ENCODE measurements around the gene SYDE2.
"Not testable (repeated sequence)": the region's sequence is repeated elsewhere in the genome, so short reads cannot be mapped to it uniquely, and the experiment has no call there.

SYDE2 gene

DNA sequence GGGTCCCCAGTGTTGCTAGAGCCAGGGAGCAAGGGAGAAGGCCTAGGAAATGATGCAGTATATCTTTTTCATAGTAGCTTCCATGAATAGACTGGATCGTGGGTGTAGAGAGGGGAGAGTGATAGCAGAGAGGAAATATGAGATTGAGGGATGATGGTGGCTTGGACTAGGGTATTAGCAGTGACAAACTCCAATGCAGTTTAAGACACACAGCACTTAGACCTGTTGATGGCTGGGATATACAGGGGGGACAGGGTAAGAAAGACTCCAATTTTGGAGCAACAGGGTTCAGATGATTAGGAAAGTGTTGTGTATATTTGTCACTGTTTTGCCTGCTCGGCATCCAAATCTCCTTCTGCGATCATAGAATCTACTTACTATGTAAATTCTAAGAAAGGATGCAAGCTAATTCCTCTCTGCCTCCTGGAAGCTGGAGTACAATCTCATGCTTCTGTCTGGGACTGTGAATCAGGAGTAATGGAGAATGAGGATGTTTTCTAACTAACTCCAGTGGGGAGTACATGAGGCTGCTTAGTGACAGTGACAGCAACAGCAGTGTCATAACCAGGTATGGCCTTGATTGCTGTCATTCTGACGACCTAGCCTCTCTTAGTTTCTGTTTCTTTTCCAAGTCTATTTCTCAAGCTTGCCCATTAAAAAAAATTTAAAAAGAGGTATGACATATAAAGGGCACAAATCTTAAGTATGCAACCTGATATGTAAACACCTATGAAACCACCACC is 47.5 kb downstream of the SYDE2 start:
- no peak overlapping the region for H3K27ac ChIP-seq
- DNase-seq, result no peak
- no peaks in the 10 kb centered on the region for H3K27me3 ChIP-seq (replicated peaks)
- H3K4me3 ChIP-seq (ENCODE audit: low read depth, low read length), result no peak overlapping the region
- no peak for TF ChIP-seq CTCF (IDR thresholded peaks at IDR 0.05; ENCODE audit: low read depth, low read length, missing control alignments)
- no peaks in the 10 kb centered on the region for H3K36me3 ChIP-seq (replicated peaks)
- in situ Hi-C loops (cut with HindIII; ENCODE audit: low pct_ligation_motif_present, low sequenced_read_pairs), result no loop called here

DNA sequence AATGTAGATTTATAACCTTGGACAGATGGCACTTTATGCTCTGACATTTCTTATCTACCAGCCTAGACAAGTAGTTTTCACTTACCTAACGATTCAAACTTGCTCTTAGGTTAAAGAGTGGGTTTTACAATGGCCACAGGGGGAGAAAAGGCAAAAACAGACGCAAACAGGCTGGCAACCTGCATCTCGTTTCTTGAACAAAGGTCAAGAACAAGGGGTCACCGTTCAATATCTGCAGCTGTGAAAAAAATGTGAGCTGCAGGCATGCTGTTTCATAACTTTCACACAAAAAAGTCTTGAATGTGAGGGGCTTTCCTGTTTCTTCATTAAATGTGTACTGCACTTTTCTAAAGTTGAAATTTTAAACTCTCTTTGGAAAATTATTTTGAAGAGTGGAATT is 49.4 kb downstream of the SYDE2 start:
- Histone ChIP-seq H3K4me3 (ENCODE audit: low read depth, low read length) (no peak overlapping the region), H3K27ac (no peak overlapping the region), H3K27me3 (replicated peaks) (no peaks in the 10 kb centered on the region), H3K36me3 (replicated peaks) (no peaks in the 10 kb centered on the region)
- no peak for TF ChIP-seq CTCF (IDR thresholded peaks at IDR 0.05; ENCODE audit: low read depth, low read length, missing control alignments)
- DNase-seq, result no peak
- in situ Hi-C loops (cut with HindIII; ENCODE audit: low pct_ligation_motif_present, low sequenced_read_pairs), result no loop called here

GRCh38 chr1:85149805-85150204 is 51.0 kb downstream of the SYDE2 start:
- H3K36me3 ChIP-seq (replicated peaks), result no peaks in the 10 kb centered on the region
- no peak overlapping the region for H3K4me3 ChIP-seq (ENCODE audit: low read depth, low read length)
- H3K27ac ChIP-seq, result no peak overlapping the region
- no peak for DNase-seq
- no peak for TF ChIP-seq CTCF (IDR thresholded peaks at IDR 0.05; ENCODE audit: low read depth, low read length, missing control alignments)
- no peaks in the 10 kb centered on the region for H3K27me3 ChIP-seq (replicated peaks)
- in situ Hi-C loops (cut with HindIII; ENCODE audit: low pct_ligation_motif_present, low sequenced_read_pairs), result no loop called here

DNA sequence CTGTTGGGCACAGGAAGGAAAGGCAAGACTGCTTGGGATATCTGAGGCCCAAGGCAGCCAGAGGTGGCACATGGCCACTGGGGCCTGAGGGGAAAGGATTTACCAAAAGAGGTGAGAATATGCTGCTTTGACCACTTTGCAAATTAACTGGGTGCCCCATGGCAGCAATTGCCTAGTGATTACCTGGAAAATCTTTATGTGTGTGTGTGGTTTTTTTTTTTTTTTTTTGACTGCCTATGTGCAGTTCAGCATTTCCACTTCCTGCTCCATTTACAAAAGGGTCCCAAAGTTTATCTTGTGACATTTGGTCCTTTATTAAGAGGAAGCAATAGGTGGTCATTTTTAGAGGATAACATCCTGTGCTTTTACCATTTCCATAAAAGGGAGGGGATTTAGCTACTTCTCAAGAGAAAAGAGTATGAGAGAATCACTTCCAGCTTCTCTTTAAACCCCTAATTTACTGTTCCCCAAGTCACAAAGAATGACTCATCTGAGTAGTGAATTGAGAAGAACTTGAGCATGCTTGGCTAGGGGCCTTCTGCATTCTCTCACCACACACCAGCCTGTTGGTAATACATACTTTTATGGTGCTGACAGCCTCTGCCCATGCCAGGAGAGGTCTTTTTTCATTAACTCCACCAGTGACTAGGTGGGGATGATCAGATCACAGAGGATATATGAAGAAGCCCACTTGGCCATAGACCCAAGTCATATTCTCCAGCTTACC is 52.1 kb downstream of the SYDE2 start:
- no peak for TF ChIP-seq CTCF (IDR thresholded peaks at IDR 0.05; ENCODE audit: low read depth, low read length, missing control alignments)
- H3K4me3 ChIP-seq (ENCODE audit: low read depth, low read length), result no peak overlapping the region
- H3K27ac ChIP-seq, result no peak overlapping the region
- no peaks in the 10 kb centered on the region for H3K27me3 ChIP-seq (replicated peaks)
- no peaks in the 10 kb centered on the region for H3K36me3 ChIP-seq (replicated peaks)
- in situ Hi-C loops (cut with HindIII; ENCODE audit: low pct_ligation_motif_present, low sequenced_read_pairs), result no loop called here
- no peak for DNase-seq

DNA sequence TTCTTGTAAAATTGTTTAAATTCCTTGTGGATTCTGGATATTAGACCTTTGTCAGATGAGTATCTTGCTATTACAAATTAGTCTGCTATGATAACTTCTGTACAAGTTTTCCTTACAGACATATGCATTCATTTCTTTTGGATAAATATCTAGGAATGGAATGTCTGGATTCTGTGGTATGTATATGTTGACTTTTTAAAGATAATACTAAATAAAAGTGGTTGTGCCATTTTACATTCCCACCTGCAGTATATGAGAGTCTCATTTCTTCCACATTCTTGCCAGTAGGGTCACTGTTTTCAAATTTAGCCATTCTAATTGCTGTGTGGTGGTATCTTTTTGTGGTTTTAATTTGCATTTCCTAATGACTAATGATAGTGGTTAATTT is 53.9 kb downstream of the SYDE2 start:
- peak; percentile 13 for TF ChIP-seq CTCF (IDR thresholded peaks at IDR 0.05; ENCODE audit: low read depth, low read length, missing control alignments)
- in situ Hi-C loops (cut with HindIII; ENCODE audit: low pct_ligation_motif_present, low sequenced_read_pairs), result no loop called here
- Histone ChIP-seq H3K27ac (no peak overlapping the region), H3K27me3 (replicated peaks) (no peaks in the 10 kb centered on the region), H3K4me3 (ENCODE audit: low read depth, low read length) (no peak overlapping the region), H3K36me3 (replicated peaks) (no peaks in the 10 kb centered on the region)
- DNase-seq, result no peak

GRCh38 chr1:85146298-85146971 is 54.4 kb downstream of the SYDE2 start:
- H3K27me3 ChIP-seq (replicated peaks); H3K27ac ChIP-seq; DNase-seq; in situ Hi-C loops (cut with HindIII; ENCODE audit: low pct_ligation_motif_present, low sequenced_read_pairs); H3K36me3 ChIP-seq (replicated peaks); H3K4me3 ChIP-seq (ENCODE audit: low read depth, low read length): not testable (repeated sequence)
